Stimulated activated CD4-positive, alpha-beta T cell treated with anti-CD3 and anti-CD28 coated beads, Interleukin-1b, Interleukin-23, amount 100 ng/mL, for 24 hours (primary cell): ENCODE results near the gene DPEP2.
"Not testable (repeated sequence)": the region's sequence is repeated elsewhere in the genome, so short reads cannot be mapped to it uniquely, and the experiment has no call there.

ENCODE experiments used
- DNase-seq, 4 experiments: peaks; one replicate each; pipeline ENCODE4 v3.0.0-alpha.2; 2020; ENCODE audit warnings: low read depth in 4 of 4, low spot score in 1 of 4

Gene DPEP2

GRCh38 chr16:67998779-67999688, at the start of gene DPEP2:
Gene DPEP2, minus strand, starts transcription at chr16:67999484. Its CDS starts 6,272 bp downstream, at chr16:67993212.
- not testable (repeated sequence) for DNase-seq

- DNase-seq, result no peak
Measured at GRCh38 chr16:68047987-68048386, 48.7 kb upstream of the DPEP2 start.

- DNase-seq, result no peak
Measured at GRCh38 chr16:68046106-68046505, 46.8 kb upstream of the DPEP2 start.

- no peak for DNase-seq
Measured at GRCh38 chr16:68041783-68042182, 42.5 kb upstream of the DPEP2 start.

- peak; percentile 79 to 85 (median 82) for DNase-seq
Measured at GRCh38 chr16:68040506-68041288, 41.4 kb upstream of the DPEP2 start.

GRCh38 chr16:68037841-68038597, 38.7 kb upstream of the DPEP2 start:
- no peak for DNase-seq

GRCh38 chr16:68035227-68035626, 35.9 kb upstream of the DPEP2 start:
- DNase-seq, result no peak

- no peak for DNase-seq
Measured at GRCh38 chr16:68033101-68033500, 33.8 kb upstream of the DPEP2 start.

- DNase-seq, result no peak
Measured at GRCh38 chr16:68031951-68032350, 32.7 kb upstream of the DPEP2 start.

GRCh38 chr16:68030108-68030507, 30.8 kb upstream of the DPEP2 start:
- DNase-seq, result not testable (repeated sequence)

- DNase-seq, result no peak
Measured at GRCh38 chr16:68028996-68029395, 29.7 kb upstream of the DPEP2 start.

GRCh38 chr16:68022728-68023537, 23.6 kb upstream of the DPEP2 start, which contains the start of the genes DDX28 and DUS2:
Gene DDX28, minus strand, starts transcription at chr16:68023232. Its CDS starts 30 bp downstream, at chr16:68023202.
Gene DUS2, plus strand, starts transcription at chr16:68023284. Its CDS starts 14,740 bp downstream, at chr16:68038024.
- DNase-seq, result peak; percentile 75 to 95 (median 90)

- DNase-seq, result no peak
Measured at GRCh38 chr16:68022278-68022727, 23.0 kb upstream of the DPEP2 start.

GRCh38 chr16:68021490-68021889, 22.2 kb upstream of the DPEP2 start:
- no peak for DNase-seq

- no peak for DNase-seq
Measured at GRCh38 chr16:68019167-68019680, 19.9 kb upstream of the DPEP2 start.

- no peak for DNase-seq
Measured at GRCh38 chr16:68015681-68016080, 16.4 kb upstream of the DPEP2 start, which contains the start of gene DPEP2NB. Gene DPEP2NB, minus strand, starts transcription at chr16:68015911. Its CDS starts 141 bp downstream, at chr16:68015770.

GRCh38 chr16:68013440-68013839, 14.2 kb upstream of the DPEP2 start:
- no peak for DNase-seq

GRCh38 chr16:68009872-68010271, 10.6 kb upstream of the DPEP2 start:
- not testable (repeated sequence) for DNase-seq

- DNase-seq, result no peak
Measured at GRCh38 chr16:68009157-68009735, 10.0 kb upstream of the DPEP2 start.
